LNCAP (cell line): Measurements from ENCODE around the gene FTO.

ENCODE experiments used
- TF ChIP-seq, protein P1 (sequence below): fragments of 450-650 bp; IDR thresholded peaks from 2 replicates; pipeline ENCODE4 v1.5.1; 2017; ENCODE audit warnings: mild to moderate bottlenecking

Gene FTO

DNA sequence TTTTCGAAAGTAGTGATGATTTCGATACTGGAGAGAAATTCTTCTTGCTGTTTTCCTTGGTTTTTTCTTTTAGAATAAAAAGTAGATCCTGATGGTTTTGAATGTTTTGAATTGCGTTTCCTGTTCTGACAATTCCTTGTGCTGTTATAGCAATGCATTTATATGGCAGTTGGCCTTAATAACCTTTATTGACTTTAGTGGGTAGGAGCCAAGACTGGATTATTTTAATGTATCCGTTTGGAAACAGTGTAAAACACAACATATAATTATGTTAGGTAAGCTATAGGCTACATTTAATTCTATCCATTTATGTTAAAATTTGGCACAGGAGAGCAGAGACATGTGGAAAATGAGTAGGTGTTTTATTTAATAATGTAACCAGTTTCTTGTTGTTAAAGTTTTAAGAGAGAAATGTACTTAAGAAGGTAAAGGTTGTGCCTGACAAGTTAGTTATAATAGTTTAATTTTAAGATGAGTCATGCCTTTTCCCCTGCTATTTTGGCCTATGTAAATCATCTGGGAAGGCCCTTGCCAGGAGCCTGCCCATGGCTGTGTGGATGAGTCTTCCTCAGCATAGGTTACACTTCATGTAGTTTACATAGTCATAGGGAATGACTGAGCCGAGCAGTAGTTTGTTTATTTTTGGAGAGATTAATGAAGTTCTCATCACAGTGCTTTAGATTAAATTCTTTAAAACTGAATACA is 189.9 kb downstream of the FTO start:
- TF ChIP-seq, protein P1, sequence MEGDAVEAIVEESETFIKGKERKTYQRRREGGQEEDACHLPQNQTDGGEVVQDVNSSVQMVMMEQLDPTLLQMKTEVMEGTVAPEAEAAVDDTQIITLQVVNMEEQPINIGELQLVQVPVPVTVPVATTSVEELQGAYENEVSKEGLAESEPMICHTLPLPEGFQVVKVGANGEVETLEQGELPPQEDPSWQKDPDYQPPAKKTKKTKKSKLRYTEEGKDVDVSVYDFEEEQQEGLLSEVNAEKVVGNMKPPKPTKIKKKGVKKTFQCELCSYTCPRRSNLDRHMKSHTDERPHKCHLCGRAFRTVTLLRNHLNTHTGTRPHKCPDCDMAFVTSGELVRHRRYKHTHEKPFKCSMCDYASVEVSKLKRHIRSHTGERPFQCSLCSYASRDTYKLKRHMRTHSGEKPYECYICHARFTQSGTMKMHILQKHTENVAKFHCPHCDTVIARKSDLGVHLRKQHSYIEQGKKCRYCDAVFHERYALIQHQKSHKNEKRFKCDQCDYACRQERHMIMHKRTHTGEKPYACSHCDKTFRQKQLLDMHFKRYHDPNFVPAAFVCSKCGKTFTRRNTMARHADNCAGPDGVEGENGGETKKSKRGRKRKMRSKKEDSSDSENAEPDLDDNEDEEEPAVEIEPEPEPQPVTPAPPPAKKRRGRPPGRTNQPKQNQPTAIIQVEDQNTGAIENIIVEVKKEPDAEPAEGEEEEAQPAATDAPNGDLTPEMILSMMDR = no peak

DNA sequence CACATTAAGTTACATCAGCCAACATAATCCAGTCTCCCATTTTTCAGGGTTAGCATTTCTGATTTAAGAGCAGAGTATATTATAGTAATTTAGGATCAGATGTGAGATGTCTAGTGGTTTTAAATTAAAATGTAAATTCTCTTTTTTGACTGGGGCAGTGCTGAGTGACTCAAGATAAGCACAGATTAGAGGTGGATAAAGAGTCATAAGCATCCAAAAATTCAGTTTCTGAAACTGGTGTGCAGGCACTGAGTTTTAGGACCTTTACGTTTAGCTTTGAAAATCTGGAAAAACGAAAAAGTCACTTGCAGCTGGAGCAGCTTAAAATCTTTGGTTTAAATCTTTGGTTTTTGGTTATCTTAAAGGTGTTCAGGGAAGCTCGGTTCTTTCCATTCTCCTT is 190.7 kb downstream of the FTO start:
- TF ChIP-seq, protein P1 = no peak

DNA sequence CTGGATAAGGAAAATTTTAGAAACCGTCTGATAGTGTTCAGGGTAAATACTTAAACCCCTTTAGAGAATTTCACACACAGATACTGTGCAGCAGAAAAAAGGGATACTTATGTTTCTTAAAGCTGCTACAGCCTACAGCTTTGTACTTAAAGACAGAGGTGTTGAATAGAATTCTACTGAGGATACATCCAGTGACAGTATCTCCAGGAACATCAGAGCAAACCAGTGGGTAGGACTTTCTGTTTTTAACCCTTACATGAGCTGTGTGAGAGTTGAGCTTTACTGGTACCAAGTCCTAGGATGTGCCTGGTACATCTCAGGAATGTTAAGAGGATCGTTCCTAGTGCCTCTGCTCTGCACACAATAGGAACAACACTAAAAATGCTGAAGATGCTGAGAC is 191.5 kb downstream of the FTO start:
- TF ChIP-seq, protein P1 = no peak

DNA sequence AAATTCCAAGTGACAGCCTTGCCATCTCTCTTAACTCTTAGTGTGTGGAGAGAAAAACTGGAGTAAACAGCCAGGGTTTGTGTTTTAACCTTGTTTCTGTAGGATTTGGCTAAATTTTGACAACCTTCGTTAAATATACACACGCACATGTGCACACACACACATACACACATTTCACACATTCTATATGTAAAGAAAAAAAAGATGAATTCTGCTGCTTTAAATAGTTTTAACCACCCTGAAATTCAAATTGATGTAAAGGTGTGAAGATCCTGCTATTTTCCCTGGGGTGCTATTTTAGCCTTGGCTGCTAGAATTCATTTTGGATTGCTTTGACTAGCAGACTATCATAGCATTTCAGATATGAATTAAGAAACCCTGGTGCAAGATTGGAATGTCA is 191.9 kb downstream of the FTO start:
- TF ChIP-seq, protein P1 = no peak

DNA sequence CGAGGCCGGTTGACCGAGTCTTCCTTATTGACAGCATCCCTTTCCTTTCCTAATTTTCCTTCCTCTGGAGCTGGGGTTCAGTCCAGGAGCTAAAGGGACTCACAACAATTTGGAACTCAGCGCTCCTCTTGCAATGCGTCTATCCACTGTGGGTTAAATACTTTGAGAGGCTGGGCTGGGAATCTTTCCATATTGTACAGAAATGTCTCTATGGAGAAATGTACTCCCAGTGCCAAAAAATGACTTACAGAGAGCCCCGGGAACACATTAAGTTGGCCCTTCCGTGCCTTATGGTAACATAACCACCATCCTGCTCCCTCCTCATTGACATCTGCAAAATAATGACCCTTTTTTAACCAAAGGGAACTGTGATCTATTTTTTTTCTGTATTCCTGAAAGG is 192.8 kb downstream of the FTO start:
- TF ChIP-seq, protein P1 = no peak

DNA sequence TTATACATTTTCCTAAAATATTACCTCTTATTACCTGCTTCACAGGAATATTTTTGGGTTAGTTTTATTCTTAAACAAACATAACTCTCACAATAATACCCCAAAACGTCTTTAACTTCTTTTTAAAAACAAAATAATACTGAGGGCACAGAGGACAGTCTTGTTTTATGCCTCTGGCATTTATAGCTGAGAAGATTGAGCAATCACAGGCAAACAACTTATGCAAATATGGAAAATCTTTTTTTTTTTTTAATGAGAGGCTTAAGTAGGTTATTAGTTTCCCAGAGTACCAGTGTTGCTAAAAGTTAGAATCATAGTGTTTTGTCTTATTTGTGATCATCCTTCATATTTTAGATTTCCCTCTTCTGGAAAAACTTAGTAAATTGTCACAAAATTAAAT is 195.0 kb downstream of the FTO start:
- TF ChIP-seq, protein P1 = no peak

DNA sequence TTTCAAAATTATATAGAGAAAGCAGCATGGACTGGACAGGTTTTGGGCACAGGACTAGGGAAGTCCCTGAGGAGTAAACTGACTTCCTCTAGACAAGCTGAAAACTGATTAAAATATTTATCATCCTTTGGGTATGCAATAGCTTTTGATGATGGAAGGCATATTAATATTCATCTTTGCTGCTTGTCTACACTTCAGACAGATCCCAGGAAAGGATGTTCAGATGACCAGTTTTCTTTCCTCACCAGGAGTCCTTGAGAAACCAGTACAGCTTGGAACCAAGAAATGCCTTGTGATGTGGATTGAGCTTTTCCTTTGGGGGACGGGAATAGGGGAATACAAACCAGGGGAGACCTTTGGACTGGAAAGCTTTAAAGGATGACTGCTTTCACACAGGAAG is 195.5 kb downstream of the FTO start:
- TF ChIP-seq, protein P1 = no peak

DNA sequence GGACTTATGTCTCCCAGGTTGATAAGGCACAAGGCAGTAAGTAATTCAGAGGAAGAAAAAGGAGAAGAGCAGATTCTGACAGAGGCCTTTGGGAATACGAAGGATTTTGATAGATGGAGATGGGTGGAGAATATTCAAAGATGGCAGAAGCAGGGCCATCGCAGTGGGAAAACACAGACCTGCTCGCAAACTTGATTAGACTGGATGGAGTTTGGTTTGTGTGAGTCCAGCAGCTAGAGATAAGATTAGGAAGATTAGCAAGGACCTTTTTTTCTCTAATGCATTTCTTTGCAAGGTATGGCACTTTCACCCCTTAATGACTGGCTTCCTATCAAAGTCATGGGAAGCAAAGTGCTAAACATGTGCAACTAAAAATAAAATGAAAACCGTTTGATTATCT is 196.7 kb downstream of the FTO start:
- TF ChIP-seq, protein P1 = no peak
